Panc1 (cell line): ENCODE measurements around the gene CAV1.

Experiments used
- POLR2AphosphoS5 ChIP-seq: IDR thresholded peaks from 2 replicates; pipeline ENCODE4 v1.6.1; 2012; ENCODE audit warnings: mild to moderate bottlenecking, low read depth, low read length, moderate library complexity
- SIN3A ChIP-seq: IDR thresholded peaks from 2 replicates; pipeline ENCODE4 v1.6.1; 2012; ENCODE audit warnings: low read depth, mild to moderate bottlenecking, low read length, moderate library complexity, borderline replicate concordance; ENCODE audit not compliant: insufficient read depth
- TF ChIP-seq, protein P1 (sequence below): fragments of 450-650 bp; IDR thresholded peaks from 2 replicates; pipeline ENCODE4 v1.5.1; 2017; ENCODE audit warnings: mild to moderate bottlenecking
- TF ChIP-seq, protein P2 (sequence below), 2 experiments: IDR thresholded peaks; 2 replicates each; pipeline ENCODE4 v1.6.1; 2011 to 2012; ENCODE audit warnings: low read depth in 2 of 2, control low read depth in 1 of 2, low read length in 1 of 2, mild to moderate bottlenecking in 1 of 2, moderate library complexity in 1 of 2; ENCODE audit not compliant: insufficient read depth in 1 of 2

GRCh38 chr7:116530107-116530820 lies 5.4 kb downstream of the CAV1 start:
- TF ChIP-seq SIN3A, result no peak
- TF ChIP-seq, protein P1, sequence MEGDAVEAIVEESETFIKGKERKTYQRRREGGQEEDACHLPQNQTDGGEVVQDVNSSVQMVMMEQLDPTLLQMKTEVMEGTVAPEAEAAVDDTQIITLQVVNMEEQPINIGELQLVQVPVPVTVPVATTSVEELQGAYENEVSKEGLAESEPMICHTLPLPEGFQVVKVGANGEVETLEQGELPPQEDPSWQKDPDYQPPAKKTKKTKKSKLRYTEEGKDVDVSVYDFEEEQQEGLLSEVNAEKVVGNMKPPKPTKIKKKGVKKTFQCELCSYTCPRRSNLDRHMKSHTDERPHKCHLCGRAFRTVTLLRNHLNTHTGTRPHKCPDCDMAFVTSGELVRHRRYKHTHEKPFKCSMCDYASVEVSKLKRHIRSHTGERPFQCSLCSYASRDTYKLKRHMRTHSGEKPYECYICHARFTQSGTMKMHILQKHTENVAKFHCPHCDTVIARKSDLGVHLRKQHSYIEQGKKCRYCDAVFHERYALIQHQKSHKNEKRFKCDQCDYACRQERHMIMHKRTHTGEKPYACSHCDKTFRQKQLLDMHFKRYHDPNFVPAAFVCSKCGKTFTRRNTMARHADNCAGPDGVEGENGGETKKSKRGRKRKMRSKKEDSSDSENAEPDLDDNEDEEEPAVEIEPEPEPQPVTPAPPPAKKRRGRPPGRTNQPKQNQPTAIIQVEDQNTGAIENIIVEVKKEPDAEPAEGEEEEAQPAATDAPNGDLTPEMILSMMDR, result no peak
- TF ChIP-seq, protein P2, sequence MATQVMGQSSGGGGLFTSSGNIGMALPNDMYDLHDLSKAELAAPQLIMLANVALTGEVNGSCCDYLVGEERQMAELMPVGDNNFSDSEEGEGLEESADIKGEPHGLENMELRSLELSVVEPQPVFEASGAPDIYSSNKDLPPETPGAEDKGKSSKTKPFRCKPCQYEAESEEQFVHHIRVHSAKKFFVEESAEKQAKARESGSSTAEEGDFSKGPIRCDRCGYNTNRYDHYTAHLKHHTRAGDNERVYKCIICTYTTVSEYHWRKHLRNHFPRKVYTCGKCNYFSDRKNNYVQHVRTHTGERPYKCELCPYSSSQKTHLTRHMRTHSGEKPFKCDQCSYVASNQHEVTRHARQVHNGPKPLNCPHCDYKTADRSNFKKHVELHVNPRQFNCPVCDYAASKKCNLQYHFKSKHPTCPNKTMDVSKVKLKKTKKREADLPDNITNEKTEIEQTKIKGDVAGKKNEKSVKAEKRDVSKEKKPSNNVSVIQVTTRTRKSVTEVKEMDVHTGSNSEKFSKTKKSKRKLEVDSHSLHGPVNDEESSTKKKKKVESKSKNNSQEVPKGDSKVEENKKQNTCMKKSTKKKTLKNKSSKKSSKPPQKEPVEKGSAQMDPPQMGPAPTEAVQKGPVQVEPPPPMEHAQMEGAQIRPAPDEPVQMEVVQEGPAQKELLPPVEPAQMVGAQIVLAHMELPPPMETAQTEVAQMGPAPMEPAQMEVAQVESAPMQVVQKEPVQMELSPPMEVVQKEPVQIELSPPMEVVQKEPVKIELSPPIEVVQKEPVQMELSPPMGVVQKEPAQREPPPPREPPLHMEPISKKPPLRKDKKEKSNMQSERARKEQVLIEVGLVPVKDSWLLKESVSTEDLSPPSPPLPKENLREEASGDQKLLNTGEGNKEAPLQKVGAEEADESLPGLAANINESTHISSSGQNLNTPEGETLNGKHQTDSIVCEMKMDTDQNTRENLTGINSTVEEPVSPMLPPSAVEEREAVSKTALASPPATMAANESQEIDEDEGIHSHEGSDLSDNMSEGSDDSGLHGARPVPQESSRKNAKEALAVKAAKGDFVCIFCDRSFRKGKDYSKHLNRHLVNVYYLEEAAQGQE (IDR thresholded peaks at IDR 0.05; ENCODE audit: insufficient read depth in 1 of 2, low read depth in 2 of 2, low read length in 1 of 2), result no peak
- no peak for TF ChIP-seq POLR2AphosphoS5
